GM12801 (cell line): Measurements from ENCODE around the gene BPI.

Experiments
- TF ChIP-seq, protein P1 (sequence below): IDR thresholded peaks from one replicate; pipeline ENCODE4 v1.5.1; 2011; ENCODE audit warnings: control low read depth; ENCODE audit not compliant: insufficient read length; ENCODE audit errors: extremely low read depth

BPI gene

DNA sequence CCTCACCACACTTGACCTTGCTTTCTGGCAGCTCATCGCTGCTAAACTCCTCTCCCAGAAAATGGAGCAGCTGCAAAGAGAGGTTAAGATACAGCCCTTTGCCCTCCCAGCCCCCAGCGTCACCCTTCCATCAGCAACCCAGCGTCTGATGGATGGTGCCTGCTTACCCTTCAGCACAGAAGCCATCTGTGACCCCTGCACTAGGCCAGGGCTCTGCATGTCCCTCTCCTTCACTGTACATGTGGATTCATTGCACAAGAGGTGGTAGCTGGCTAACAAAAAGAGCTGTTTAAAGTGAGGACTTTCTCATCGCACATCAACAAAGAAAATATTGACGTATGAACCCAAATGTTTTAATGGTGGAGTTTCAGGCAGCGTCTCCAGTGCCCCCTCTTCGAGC, 54.6 kb downstream of the BPI start:
- TF ChIP-seq, protein P1, sequence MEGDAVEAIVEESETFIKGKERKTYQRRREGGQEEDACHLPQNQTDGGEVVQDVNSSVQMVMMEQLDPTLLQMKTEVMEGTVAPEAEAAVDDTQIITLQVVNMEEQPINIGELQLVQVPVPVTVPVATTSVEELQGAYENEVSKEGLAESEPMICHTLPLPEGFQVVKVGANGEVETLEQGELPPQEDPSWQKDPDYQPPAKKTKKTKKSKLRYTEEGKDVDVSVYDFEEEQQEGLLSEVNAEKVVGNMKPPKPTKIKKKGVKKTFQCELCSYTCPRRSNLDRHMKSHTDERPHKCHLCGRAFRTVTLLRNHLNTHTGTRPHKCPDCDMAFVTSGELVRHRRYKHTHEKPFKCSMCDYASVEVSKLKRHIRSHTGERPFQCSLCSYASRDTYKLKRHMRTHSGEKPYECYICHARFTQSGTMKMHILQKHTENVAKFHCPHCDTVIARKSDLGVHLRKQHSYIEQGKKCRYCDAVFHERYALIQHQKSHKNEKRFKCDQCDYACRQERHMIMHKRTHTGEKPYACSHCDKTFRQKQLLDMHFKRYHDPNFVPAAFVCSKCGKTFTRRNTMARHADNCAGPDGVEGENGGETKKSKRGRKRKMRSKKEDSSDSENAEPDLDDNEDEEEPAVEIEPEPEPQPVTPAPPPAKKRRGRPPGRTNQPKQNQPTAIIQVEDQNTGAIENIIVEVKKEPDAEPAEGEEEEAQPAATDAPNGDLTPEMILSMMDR = no peak

GRCh38 chr20:38363004-38363747, 59.2 kb downstream of the BPI start:
- TF ChIP-seq, protein P1 = no peak

DNA sequence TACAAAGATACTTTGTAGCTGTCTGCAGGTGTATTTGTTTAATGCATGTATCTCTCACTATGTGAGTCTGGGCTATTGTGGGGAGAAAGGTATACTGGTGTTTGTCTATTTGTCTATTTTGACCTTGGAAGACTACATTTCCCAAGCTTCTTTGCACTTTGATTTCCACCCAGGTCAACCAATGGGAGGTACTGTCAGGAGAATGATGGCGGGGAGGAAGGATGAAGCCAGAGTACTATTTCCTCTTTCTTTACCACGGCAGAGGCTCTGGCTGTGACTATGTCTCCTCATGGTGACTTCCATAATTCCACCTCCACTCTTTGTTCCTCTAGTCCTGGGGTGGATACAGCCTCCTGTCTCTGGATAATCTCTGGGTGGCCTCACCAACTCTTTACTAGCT, 65.4 kb downstream of the BPI start:
- TF ChIP-seq, protein P1 = no peak

GRCh38 chr20:38372806-38373205, 68.8 kb downstream of the BPI start:
- TF ChIP-seq, protein P1 = no peak

- TF ChIP-seq, protein P1 = no peak
Measured at GRCh38 chr20:38373231-38373867, 69.4 kb downstream of the BPI start.

GRCh38 chr20:38373898-38374297, 69.9 kb downstream of the BPI start:
- TF ChIP-seq, protein P1 = no peak

DNA sequence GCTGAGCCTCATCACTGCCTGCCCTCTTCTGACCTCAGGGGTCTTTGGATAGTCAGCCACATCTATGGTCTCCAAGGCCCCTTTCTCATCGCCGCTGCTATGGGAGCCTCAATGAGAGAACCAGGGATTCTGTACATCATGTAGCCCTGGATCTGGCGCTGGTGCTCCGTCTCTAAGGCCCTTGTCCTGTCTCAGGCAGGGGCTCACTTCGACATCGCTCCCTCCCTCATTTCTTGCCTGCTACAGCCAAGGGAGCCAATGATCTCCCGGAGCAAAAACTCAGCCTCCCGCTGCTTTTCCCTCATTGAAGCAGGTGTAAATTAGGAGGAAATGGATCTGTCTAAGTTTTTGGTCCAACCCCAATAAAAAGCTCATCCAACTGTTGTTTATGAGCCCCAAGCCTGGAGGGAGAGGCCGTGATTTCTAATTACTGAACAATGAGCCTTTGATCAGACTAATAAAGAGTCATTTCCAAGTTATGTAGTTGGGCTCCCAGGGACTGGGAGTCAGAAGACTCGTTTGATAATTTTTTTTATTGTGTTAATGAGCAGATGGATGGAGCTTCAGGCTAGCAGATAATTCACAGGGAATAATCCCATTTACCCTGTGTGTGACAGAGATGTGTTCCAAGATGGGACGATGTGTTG, 73.2 kb downstream of the BPI start:
- TF ChIP-seq, protein P1 = no peak
